ENCODE data around the gene TRERF1.

GRCh38 chr6:42263165-42263728, 188.5 kb downstream of the TRERF1 start:
- TF ChIP-seq GATA2 (IDR thresholded peaks at IDR 0.05; ENCODE audit: low read depth, low read length) (no peak), GATA3 (IDR thresholded peaks at IDR 0.05; ENCODE audit: low read depth, low read length) (no peak)
